Measurements from ENCODE around the gene PLEKHA6.
A peak's percentile ranks its signal among the peaks of the same experiment; 100 is the strongest.

Gene PLEKHA6

GRCh38 chr1:204204944-204205343, 154.8 kb downstream of the PLEKHA6 start:
- DNase-seq, result no peak

- DNase-seq, result no peak
Observed at GRCh38 chr1:204203206-204203767, 156.4 kb downstream of the PLEKHA6 start.

- no peak for DNase-seq
Observed at GRCh38 chr1:204202481-204202880, 157.2 kb downstream of the PLEKHA6 start.

GRCh38 chr1:204201348-204202040, 158.2 kb downstream of the PLEKHA6 start:
- no peak for DNase-seq

- DNase-seq, result no peak
Observed at GRCh38 chr1:204199579-204199978, 160.2 kb downstream of the PLEKHA6 start.

- DNase-seq, result no peak
Observed at GRCh38 chr1:204198348-204199340, 161.1 kb downstream of the PLEKHA6 start.

- DNase-seq, result no peak
Observed at GRCh38 chr1:204197068-204197467, 162.7 kb downstream of the PLEKHA6 start.

GRCh38 chr1:204196068-204196795, 163.5 kb downstream of the PLEKHA6 start, which contains the start of gene KISS1:
Gene KISS1 (minus strand): TSS chr1:204196491. CDS start chr1:204192876, 3,615 bp downstream.
- no peak for DNase-seq

- no peak for DNase-seq
Observed at GRCh38 chr1:204194771-204195170, 165.0 kb downstream of the PLEKHA6 start.

- no peak for DNase-seq
Observed at GRCh38 chr1:204194080-204194479, 165.6 kb downstream of the PLEKHA6 start.

GRCh38 chr1:204192589-204193352, 167.0 kb downstream of the PLEKHA6 start:
- DNase-seq, result no peak

GRCh38 chr1:204192046-204192445, 167.7 kb downstream of the PLEKHA6 start:
- no peak for DNase-seq

- DNase-seq, result no peak
Observed at GRCh38 chr1:204191456-204191855, 168.3 kb downstream of the PLEKHA6 start.

GRCh38 chr1:204190212-204191211, 169.2 kb downstream of the PLEKHA6 start:
- DNase-seq, result peak; percentile 58

- DNase-seq, result no peak
Observed at GRCh38 chr1:204188959-204189639, 170.6 kb downstream of the PLEKHA6 start.

GRCh38 chr1:204186597-204186996, 173.1 kb downstream of the PLEKHA6 start:
- DNase-seq, result no peak

- no peak for DNase-seq
Observed at GRCh38 chr1:204181116-204181515, 178.6 kb downstream of the PLEKHA6 start.

- DNase-seq, result peak; percentile 13
Observed at GRCh38 chr1:204180133-204180532, 179.6 kb downstream of the PLEKHA6 start.

GRCh38 chr1:204178487-204179281, 181.0 kb downstream of the PLEKHA6 start:
- no peak for DNase-seq

Data from NCI-H69 (cell line).